UCSD-AML1 (cell line): ENCODE data around the gene SCIN.
"Not testable (repeated sequence)": the region's sequence is repeated elsewhere in the genome, so short reads cannot be mapped to it uniquely, and the experiment has no call there.

Experiments
- DNase-seq: peaks from one replicate; lab custom pipeline; 2025; ENCODE audit not compliant: unreplicated experiment; lab: John Stamatoyannopoulos, UW

SCIN gene

DNA sequence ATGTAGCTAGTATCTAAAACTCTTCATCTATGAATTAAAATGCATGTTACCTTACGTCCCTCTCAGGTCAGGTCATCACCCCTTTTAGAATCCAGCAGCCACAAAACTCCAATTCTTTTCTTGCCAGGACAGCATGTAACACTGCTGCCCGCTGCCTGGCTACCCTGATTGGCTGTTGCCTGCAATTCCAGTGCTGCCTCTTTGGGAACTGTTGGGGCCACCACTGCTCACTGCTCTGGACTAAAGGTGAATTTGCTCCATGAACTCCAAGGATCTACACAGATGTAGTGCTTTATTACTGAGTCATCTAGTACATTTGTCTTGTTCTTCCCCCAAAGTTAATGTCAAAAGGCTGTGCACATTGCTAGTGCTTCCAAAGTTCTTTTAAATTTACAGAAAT is 40.4 kb downstream of the SCIN start:
- DNase-seq = no peak

DNA sequence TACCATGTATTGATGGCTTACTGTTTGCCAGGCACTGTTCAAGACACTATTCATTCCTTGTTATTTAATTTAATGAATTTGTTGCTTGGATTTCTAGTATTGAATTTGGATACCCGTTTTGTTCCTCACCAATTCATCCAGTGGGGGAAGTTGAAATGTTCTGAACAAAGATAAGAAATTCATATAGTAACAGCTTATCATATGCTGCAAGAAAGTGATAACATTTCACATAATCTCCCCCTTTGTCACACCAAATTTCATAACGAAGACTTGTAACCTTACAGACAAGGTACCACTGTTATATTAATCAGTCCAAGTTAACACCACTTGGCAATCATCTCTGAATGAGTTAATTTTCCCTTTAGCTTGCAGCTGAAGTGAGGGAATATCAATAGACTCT is 42.1 kb downstream of the SCIN start:
- DNase-seq = no peak

DNA sequence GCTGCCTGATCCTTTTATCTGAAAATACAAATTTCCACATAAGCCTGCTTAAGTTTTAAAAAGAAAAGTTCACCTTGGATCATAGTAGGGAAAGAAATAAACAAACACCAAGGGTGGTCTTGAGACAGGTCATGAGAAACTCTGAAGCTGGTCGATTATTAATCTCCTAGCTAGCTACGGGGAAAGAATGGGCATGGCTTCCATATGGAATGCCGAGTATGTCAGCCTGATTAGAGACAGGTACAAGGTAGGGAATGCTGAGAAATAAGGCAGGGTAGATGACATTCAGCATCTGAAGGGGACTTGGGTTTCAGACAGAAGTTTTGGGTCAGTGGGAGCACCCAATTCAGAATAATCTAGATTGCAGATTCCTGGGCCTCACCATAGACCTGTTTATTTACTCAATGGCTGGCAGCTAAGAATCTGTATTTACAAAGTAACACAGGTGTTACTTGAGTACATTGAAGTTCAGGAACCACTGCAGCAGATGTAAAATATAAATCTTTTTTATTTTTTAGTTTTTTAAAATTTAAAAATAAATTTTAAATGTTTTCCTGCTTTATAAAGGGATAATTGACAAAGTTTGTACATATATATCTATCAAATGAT is 49.0 kb downstream of the SCIN start:
- DNase-seq = no peak

DNA sequence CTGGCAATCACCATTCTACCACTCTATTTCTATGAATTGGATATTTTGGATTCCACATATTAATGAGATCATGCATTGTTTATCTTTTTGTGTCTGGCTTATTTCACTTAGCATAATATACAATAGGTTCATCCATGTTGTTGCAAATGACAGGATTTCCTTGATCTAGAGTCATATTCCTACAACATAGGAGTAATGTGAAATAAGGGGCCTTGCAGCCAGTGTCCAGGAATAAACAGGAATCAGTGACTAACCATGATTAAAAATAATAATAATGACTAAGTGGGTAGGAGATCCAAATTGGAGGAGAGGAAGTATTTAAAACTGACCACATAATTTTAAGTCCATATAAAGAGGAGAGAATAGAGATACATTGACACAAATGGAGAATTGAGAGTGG is 49.9 kb downstream of the SCIN start:
- no peak for DNase-seq

GRCh38 chr7:12623223-12623622 is 52.7 kb downstream of the SCIN start:
- DNase-seq = no peak

GRCh38 chr7:12623885-12624498 is 53.5 kb downstream of the SCIN start:
- no peak for DNase-seq

DNA sequence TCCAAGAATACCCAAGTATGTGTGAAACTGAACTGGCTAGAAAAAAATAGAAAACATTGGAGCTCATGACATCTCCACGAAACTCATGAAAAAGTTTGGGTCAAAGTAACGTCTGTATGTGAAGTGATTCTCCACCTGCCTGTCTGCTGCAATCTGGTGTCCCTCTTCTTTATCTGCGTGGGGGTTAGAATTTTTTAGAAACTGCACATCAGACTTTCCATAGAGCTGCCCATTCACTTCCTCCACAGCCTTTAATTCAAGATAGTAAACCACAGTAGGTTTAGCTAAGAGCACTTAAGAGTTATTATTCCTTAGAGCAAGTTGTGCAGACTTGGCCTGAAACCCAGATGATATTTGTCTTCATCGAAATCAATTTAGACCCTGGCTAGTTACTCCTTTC is 55.3 kb downstream of the SCIN start:
- DNase-seq = no peak

- DNase-seq = no peak
Measured at GRCh38 chr7:12629816-12630512, 59.4 kb downstream of the SCIN start.

GRCh38 chr7:12630513-12630819 is 59.9 kb downstream of the SCIN start:
- no peak for DNase-seq

GRCh38 chr7:12633582-12633981 is 63.1 kb downstream of the SCIN start:
- no peak for DNase-seq

DNA sequence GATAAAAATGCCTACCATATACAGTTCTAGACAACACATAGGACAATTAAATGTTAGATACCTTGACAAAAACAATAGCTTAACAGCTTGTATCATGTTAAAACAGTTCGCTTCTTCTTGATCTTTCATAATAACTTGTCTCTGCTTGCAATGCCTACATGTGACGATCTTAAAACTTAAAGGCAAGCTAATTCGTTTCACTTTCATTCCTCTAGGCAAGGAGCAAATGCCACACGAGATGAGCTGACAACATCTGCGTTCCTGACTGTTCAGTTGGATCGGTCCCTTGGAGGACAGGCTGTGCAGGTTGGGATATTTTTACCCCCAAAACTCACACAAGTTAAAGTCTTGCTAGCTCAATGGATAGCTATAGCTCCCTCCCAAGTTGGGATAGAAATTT is 65.3 kb downstream of the SCIN start:
- no peak for DNase-seq

- DNase-seq = no peak
Measured at GRCh38 chr7:12637328-12637727, 66.8 kb downstream of the SCIN start.

DNA sequence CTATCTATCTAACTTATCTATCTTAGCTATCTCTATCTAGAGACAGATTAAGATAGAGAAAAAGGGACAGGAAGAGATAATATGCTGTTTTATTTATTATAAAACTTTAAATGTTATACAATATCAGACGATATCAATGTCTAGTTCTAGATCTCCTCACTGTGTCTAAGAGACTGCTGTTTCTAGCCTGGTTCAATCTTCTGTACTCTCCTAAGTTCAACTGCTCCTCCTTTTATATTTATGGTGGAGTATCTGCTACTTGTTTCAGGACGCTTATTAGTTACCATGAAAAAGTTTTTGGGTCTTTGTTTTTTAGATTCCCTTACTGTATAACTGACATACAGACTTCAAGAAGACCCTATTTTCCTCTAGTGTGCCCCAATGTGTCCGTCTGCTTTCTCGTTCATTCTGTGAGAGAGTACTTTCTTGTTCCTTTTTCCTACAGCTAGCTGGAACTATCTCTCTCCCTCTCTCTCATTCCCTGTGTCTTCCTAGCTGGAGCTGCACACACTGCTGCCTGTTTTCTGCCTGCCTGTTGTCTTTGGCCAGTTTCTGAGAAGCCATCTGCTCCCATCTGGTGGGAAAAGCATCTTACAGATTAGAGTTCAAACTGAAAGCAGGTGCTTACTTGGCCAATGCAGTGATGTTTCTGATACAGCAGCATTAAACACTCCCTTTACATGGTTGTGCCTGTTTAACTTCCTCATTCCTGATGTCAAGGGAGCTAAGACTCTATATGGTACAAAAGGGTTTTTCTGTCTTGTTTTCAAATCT is 67.5 kb downstream of the SCIN start:
- DNase-seq = peak; percentile 5

GRCh38 chr7:12638851-12639456 is 68.4 kb downstream of the SCIN start:
- DNase-seq = no peak

- no peak for DNase-seq
Measured at GRCh38 chr7:12640299-12641096, 70.0 kb downstream of the SCIN start.

- DNase-seq = no peak
Measured at GRCh38 chr7:12641196-12641595, 70.7 kb downstream of the SCIN start.

- no peak for DNase-seq
Measured at GRCh38 chr7:12642508-12642907, 72.0 kb downstream of the SCIN start.

GRCh38 chr7:12643001-12643643 is 72.6 kb downstream of the SCIN start:
- DNase-seq = no peak

DNA sequence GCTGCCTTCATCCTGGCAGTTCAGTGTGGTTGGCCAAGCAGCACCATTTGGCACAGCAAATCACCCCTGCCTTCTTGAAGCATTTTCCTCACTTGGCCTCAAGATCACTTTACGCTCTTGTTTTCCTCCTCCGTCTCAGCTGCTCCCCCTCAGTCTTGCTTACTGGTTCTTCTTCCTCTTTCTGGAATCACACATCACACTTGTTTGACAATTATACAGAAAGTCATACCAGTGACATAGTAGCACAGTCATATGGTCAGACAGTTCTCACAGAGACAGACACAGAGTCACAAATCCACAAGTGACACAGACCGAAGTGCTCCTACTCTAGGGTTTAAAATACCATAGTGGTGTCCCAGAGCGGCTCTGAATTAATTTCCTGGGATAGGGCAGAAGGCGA is 73.1 kb downstream of the SCIN start:
- no peak for DNase-seq

GRCh38 chr7:12645212-12645611 is 74.7 kb downstream of the SCIN start:
- not testable (repeated sequence) for DNase-seq
